HEK293 (cell line): ENCODE measurements around the gene MIA3.

Experiments used
- AEBP2 ChIP-seq: fragments of 450-650 bp; formaldehyde crosslinking; IDR thresholded peaks from 2 replicates; pipeline ENCODE4 v1.5.1; 2016; ENCODE audit warnings: missing biosample characterization, missing genetic modification characterization, borderline replicate concordance
- ELK4 ChIP-seq: IDR thresholded peaks from 2 replicates; pipeline ENCODE4 v1.6.1; 2011; ENCODE audit warnings: mild to moderate bottlenecking, low read depth, low read length, borderline replicate concordance
- GFI1B ChIP-seq: fragments of 450-650 bp; formaldehyde crosslinking; IDR thresholded peaks from 2 replicates; pipeline ENCODE4 v1.5.1; 2016; ENCODE audit warnings: missing biosample characterization, missing genetic modification characterization
- KLF16 ChIP-seq: fragments of 450-650 bp; formaldehyde crosslinking; IDR thresholded peaks from 2 replicates; pipeline ENCODE4 v1.5.1; 2017; ENCODE audit warnings: missing biosample characterization, missing genetic modification characterization
- KLF17 ChIP-seq: fragments of 450-650 bp; formaldehyde crosslinking; IDR thresholded peaks from 2 replicates; pipeline ENCODE4 v1.5.1; 2016; ENCODE audit warnings: missing biosample characterization, missing genetic modification characterization
- KLF9 ChIP-seq: fragments of 450-650 bp; formaldehyde crosslinking; IDR thresholded peaks from 2 replicates; pipeline ENCODE4 v1.5.1; 2016; ENCODE audit warnings: missing biosample characterization, missing genetic modification characterization, low read depth
- PRDM1 ChIP-seq: fragments of 450-650 bp; formaldehyde crosslinking; IDR thresholded peaks from 2 replicates; pipeline ENCODE4; 2016; ENCODE audit warnings: missing biosample characterization, missing genetic modification characterization
- RBAK ChIP-seq: fragments of 450-650 bp; formaldehyde crosslinking; IDR thresholded peaks from 2 replicates; pipeline ENCODE4 v1.5.1; 2016; ENCODE audit warnings: missing biosample characterization, missing genetic modification characterization
- ZBTB1 ChIP-seq: fragments of 450-650 bp; formaldehyde crosslinking; IDR thresholded peaks from 2 replicates; pipeline ENCODE4 v1.5.1; 2016; ENCODE audit warnings: missing biosample characterization, missing genetic modification characterization
- ZBTB20 ChIP-seq: fragments of 450-650 bp; formaldehyde crosslinking; IDR thresholded peaks from 2 replicates; pipeline ENCODE4 v1.5.1; 2016; ENCODE audit warnings: missing biosample characterization, missing genetic modification characterization
- ZNF133 ChIP-seq: fragments of 450-650 bp; formaldehyde crosslinking; IDR thresholded peaks from 2 replicates; pipeline ENCODE4 v1.5.1; 2016; ENCODE audit warnings: missing biosample characterization, missing genetic modification characterization
- ZNF2 ChIP-seq: fragments of 450-650 bp; formaldehyde crosslinking; IDR thresholded peaks from 2 replicates; pipeline ENCODE4 v1.5.1; 2016; ENCODE audit warnings: missing biosample characterization, missing genetic modification characterization
- ZNF223 ChIP-seq: fragments of 450-650 bp; formaldehyde crosslinking; IDR thresholded peaks from 2 replicates; pipeline ENCODE4 v1.5.1; 2016; ENCODE audit warnings: missing biosample characterization, missing genetic modification characterization
- ZNF23 ChIP-seq: fragments of 450-650 bp; formaldehyde crosslinking; IDR thresholded peaks from 2 replicates; pipeline ENCODE4 v1.5.1; 2016; ENCODE audit warnings: missing biosample characterization, missing genetic modification characterization, borderline replicate concordance
- ZNF274 ChIP-seq, 2 experiments: fragments of 200-500 bp in 1 of 2; fragments of 450-650 bp in 1 of 2; sonication (Bioruptor generic) in 1 of 2; formaldehyde crosslinking in 1 of 2; IDR thresholded peaks; 2 replicates each; pipeline versions ENCODE4 v1.5.1 to v1.6.1; 2014 to 2016; ENCODE audit warnings: borderline replicate concordance in 1 of 2, inconsistent platforms in 1 of 2, low read length in 1 of 2, missing biosample characterization in 1 of 2, missing genetic modification characterization in 1 of 2
- ZNF391 ChIP-seq: fragments of 450-650 bp; formaldehyde crosslinking; IDR thresholded peaks from 2 replicates; pipeline ENCODE4 v1.5.1; 2016; ENCODE audit warnings: low read depth, missing biosample characterization, missing genetic modification characterization, borderline replicate concordance
- ZNF514 ChIP-seq: fragments of 450-650 bp; formaldehyde crosslinking; IDR thresholded peaks from 2 replicates; pipeline ENCODE4 v1.5.1; 2016; ENCODE audit warnings: missing biosample characterization, missing genetic modification characterization
- ZNF792 ChIP-seq: fragments of 450-650 bp; formaldehyde crosslinking; IDR thresholded peaks from 2 replicates; pipeline ENCODE4 v1.5.1; 2016; ENCODE audit warnings: missing biosample characterization, missing genetic modification characterization
- TF ChIP-seq, protein P1 (sequence below): fragments of 450-650 bp; formaldehyde crosslinking; IDR thresholded peaks from 2 replicates; pipeline ENCODE4 v1.5.1; 2016; ENCODE audit warnings: missing biosample characterization, missing genetic modification characterization, borderline replicate concordance
- TF ChIP-seq, protein P2 (sequence below): fragments of 450-650 bp; formaldehyde crosslinking; IDR thresholded peaks from 2 replicates; pipeline ENCODE4 v1.5.1; 2017; ENCODE audit warnings: missing biosample characterization, missing genetic modification characterization
- TF ChIP-seq, protein P3 (sequence below): fragments of 450-650 bp; formaldehyde crosslinking; conservative IDR thresholded peaks from 2 replicates; pipeline ENCODE4 v1.5.1; 2016; ENCODE audit warnings: low read depth, missing biosample characterization, missing genetic modification characterization

The MIA3 gene

GRCh38 chr1:222712253-222713090 is 94.6 kb downstream of the MIA3 start, which contains the start of the genes AIDA and BROX (continued):
- TF ChIP-seq, protein P1, sequence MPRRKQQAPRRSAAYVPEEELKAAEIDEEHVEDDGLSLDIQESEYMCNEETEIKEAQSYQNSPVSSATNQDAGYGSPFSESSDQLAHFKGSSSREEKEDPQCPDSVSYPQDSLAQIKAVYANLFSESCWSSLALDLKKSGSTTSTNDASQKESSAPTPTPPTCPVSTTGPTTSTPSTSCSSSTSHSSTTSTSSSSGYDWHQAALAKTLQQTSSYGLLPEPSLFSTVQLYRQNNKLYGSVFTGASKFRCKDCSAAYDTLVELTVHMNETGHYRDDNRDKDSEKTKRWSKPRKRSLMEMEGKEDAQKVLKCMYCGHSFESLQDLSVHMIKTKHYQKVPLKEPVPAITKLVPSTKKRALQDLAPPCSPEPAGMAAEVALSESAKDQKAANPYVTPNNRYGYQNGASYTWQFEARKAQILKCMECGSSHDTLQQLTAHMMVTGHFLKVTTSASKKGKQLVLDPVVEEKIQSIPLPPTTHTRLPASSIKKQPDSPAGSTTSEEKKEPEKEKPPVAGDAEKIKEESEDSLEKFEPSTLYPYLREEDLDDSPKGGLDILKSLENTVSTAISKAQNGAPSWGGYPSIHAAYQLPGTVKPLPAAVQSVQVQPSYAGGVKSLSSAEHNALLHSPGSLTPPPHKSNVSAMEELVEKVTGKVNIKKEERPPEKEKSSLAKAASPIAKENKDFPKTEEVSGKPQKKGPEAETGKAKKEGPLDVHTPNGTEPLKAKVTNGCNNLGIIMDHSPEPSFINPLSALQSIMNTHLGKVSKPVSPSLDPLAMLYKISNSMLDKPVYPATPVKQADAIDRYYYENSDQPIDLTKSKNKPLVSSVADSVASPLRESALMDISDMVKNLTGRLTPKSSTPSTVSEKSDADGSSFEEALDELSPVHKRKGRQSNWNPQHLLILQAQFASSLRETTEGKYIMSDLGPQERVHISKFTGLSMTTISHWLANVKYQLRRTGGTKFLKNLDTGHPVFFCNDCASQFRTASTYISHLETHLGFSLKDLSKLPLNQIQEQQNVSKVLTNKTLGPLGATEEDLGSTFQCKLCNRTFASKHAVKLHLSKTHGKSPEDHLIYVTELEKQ (tag by site-specific recombination), result peak; percentile 23; the same call in 1 of the 2 replicates
- TF ChIP-seq KLF16 (tag by site-specific recombination) (peak; percentile 77; the same call in 1 of the 2 replicates), ZNF133 (0 out of 2 replicates have a peak, but pooled peaks have one; percentile 7), ZNF274 (IDR thresholded peaks at IDR 0.05; ENCODE audit: low read length) (no peak), ZNF274 (tag by site-specific recombination; IDR thresholded peaks at IDR 0.05; ENCODE audit: borderline replicate concordance) (no peak), RBAK (tag by site-specific recombination) (peak; percentile 52; the same call in 1 of the 2 replicates), ZNF223 (tag by site-specific recombination) (no peak), ZNF514 (tag by site-specific recombination) (peak; percentile 61; the same call in 1 of the 2 replicates), ZNF23 (tag by site-specific recombination) (no peak), KLF17 (peak; percentile 85), ZNF2 (tag by site-specific recombination) (peak; percentile 74), ZBTB1 (tag by site-specific recombination) (no peak), PRDM1 (no peak), AEBP2 (tag by site-specific recombination) (no peak), KLF9 (tag by site-specific recombination) (peak; percentile 57; the same call in 1 of the 2 replicates), GFI1B (peak; percentile 36; the same call in 1 of the 2 replicates), ELK4 (no peak), ZNF391 (tag by site-specific recombination) (peak; percentile 82), ZNF792 (tag by site-specific recombination) (no peak), ZBTB20 (tag by site-specific recombination) (peak; percentile 50)
- TF ChIP-seq, protein P2, sequence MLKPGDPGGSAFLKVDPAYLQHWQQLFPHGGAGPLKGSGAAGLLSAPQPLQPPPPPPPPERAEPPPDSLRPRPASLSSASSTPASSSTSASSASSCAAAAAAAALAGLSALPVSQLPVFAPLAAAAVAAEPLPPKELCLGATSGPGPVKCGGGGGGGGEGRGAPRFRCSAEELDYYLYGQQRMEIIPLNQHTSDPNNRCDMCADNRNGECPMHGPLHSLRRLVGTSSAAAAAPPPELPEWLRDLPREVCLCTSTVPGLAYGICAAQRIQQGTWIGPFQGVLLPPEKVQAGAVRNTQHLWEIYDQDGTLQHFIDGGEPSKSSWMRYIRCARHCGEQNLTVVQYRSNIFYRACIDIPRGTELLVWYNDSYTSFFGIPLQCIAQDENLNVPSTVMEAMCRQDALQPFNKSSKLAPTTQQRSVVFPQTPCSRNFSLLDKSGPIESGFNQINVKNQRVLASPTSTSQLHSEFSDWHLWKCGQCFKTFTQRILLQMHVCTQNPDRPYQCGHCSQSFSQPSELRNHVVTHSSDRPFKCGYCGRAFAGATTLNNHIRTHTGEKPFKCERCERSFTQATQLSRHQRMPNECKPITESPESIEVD (tag by site-specific recombination), result no peak
- TF ChIP-seq, protein P3, sequence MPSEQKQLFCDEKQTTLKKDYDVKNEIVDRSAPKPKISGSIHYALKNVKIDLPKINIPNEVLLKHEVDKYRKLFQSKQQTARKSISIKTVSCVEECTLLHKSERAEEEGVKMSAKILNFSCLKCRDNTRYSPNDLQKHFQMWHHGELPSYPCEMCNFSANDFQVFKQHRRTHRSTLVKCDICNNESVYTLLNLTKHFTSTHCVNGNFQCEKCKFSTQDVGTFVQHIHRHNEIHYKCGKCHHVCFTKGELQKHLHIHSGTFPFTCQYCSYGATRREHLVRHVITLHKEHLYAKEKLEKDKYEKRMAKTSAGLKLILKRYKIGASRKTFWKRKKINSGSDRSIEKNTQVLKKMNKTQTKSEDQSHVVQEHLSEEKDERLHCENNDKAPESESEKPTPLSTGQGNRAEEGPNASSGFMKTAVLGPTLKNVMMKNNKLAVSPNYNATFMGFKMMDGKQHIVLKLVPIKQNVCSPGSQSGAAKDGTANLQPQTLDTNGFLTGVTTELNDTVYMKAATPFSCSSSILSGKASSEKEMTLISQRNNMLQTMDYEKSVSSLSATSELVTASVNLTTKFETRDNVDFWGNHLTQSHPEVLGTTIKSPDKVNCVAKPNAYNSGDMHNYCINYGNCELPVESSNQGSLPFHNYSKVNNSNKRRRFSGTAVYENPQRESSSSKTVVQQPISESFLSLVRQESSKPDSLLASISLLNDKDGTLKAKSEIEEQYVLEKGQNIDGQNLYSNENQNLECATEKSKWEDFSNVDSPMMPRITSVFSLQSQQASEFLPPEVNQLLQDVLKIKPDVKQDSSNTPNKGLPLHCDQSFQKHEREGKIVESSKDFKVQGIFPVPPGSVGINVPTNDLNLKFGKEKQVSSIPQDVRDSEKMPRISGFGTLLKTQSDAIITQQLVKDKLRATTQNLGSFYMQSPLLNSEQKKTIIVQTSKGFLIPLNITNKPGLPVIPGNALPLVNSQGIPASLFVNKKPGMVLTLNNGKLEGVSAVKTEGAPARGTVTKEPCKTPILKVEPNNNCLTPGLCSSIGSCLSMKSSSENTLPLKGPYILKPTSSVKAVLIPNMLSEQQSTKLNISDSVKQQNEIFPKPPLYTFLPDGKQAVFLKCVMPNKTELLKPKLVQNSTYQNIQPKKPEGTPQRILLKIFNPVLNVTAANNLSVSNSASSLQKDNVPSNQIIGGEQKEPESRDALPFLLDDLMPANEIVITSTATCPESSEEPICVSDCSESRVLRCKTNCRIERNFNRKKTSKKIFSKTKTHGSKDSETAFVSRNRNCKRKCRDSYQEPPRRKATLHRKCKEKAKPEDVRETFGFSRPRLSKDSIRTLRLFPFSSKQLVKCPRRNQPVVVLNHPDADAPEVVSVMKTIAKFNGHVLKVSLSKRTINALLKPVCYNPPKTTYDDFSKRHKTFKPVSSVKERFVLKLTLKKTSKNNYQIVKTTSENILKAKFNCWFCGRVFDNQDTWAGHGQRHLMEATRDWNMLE (tag by site-specific recombination), result peak; percentile 48; the same call in 1 of the 2 replicates
